Smooth muscle cell (in vitro differentiated cells): ENCODE results near the gene SPTY2D1. TPM values are rescaled to one million over a fixed set of nuclear protein-coding genes. Genes with fewer than 3 reads are reported as not detected.

ENCODE experiments used
- DNase-seq: peaks from one replicate; lab custom pipeline; 2025; ENCODE audit not compliant: unreplicated experiment; lab: John Stamatoyannopoulos, UW
- H2AFZ ChIP-seq: fragments of 200-600 bp; sonication (generic); 2 replicates; pipeline ENCODE4 v1.6.0; 2016; ENCODE audit warnings: antibody characterized with exemption, low read depth, mild to moderate bottlenecking
- H3F3A ChIP-seq: fragments of 200-600 bp; sonication (generic); 2 replicates; pipeline ENCODE4 v1.6.0; 2017; ENCODE audit warnings: antibody characterized with exemption, low read depth
- H3K27ac ChIP-seq: fragments of 200-600 bp; sonication (generic); 2 replicates; pipeline ENCODE4 v1.5.1; 2016; ENCODE audit warnings: low read depth, mild to moderate bottlenecking
- H3K27me3 ChIP-seq: fragments of 200-600 bp; sonication (generic); 2 replicates; pipeline ENCODE4 v1.6.1; 2016; ENCODE audit warnings: low read depth, mild to moderate bottlenecking
- H3K36me3 ChIP-seq: fragments of 200-600 bp; sonication (generic); 2 replicates; pipeline ENCODE4 v1.5.1; 2016; ENCODE audit warnings: low read depth
- H3K4me1 ChIP-seq: fragments of 200-600 bp; sonication (generic); 2 replicates; pipeline ENCODE4 v1.5.1; 2016; ENCODE audit warnings: low read depth
- H3K4me2 ChIP-seq: fragments of 200-600 bp; sonication (generic); 2 replicates; pipeline ENCODE4 v1.6.0; 2016; ENCODE audit warnings: mild to moderate bottlenecking
- H3K4me3 ChIP-seq: fragments of 200-600 bp; sonication (generic); 2 replicates; pipeline ENCODE4 v1.5.1; 2016; ENCODE audit warnings: mild to moderate bottlenecking
- H3K79me2 ChIP-seq: fragments of 200-600 bp; sonication (generic); 2 replicates; pipeline ENCODE4 v1.6.0; 2016; ENCODE audit warnings: low read depth, mild to moderate bottlenecking
- H3K9ac ChIP-seq: fragments of 200-600 bp; sonication (generic); 2 replicates; pipeline ENCODE4 v1.6.0; 2016; ENCODE audit warnings: low read depth
- H3K9me3 ChIP-seq: fragments of 200-600 bp; sonication (generic); replicated peaks from 2 replicates; pipeline ENCODE4 v1.5.1; 2016; ENCODE audit warnings: low read depth
- H4K20me1 ChIP-seq: fragments of 200-600 bp; sonication (generic); 2 replicates; pipeline ENCODE4 v1.6.0; 2016; ENCODE audit warnings: low read depth
- CTCF ChIP-seq: fragments of 200-600 bp; sonication (generic); IDR thresholded peaks from 2 replicates; pipeline ENCODE4 v1.5.1; 2017; ENCODE audit warnings: borderline replicate concordance, mild to moderate bottlenecking, antibody characterized with exemption; ENCODE audit not compliant: insufficient read depth, poor library complexity, severe bottlenecking
- WGBS: methylation state at CpG from one replicate; pipeline ENCODE4 v1.1.7; 2016; ENCODE audit warnings: low lambda C conversion rate; 5-methylcytosine and 5-hydroxymethylcytosine counted together
- polyA plus RNA-seq: library from polyadenylated mRNA; unstranded; fragments of >200 nt; fragmentation: Nextera tagmentation; extraction: Ambion mirVana; gene quantifications from 2 replicates; pipeline ENCODE4 v1.2.1, GENCODE V29; 2016
- total RNA-seq: library from RNA; depleted of rRNA; stranded (reverse); fragments of >200 nt; gene quantifications from 2 replicates; pipeline ENCODE4 v1.2.3, GENCODE V29; 2014

Gene SPTY2D1
- total and polyA plus RNA-seq, 2 experiments from 2014 or later: 18.8 to 42.7 TPM

- H3K27me3 ChIP-seq: no peaks in the 10 kb centered on the region
- H3K9me3 ChIP-seq: no peaks in the 10 kb centered on the region
- DNase-seq: no peak
- no peaks in the 10 kb centered on the region for H4K20me1 ChIP-seq
- no peaks in the 10 kb centered on the region for H3K79me2 ChIP-seq
- TF ChIP-seq CTCF: no peak
- no peak overlapping the region for H3K4me2 ChIP-seq
- no peaks in the 10 kb centered on the region for H3F3A ChIP-seq
- no peaks in the 10 kb centered on the region for H3K4me1 ChIP-seq
- no peak overlapping the region for H3K9ac ChIP-seq
- no peak overlapping the region for H3K27ac ChIP-seq
- no peaks in the 10 kb centered on the region for H3K36me3 ChIP-seq
- no peak overlapping the region for H2AFZ ChIP-seq
- no peak overlapping the region for H3K4me3 ChIP-seq
Measured at GRCh38 chr11:18566406-18566805, 67.7 kb downstream of the SPTY2D1 start.

- H3K4me2 ChIP-seq: no peak overlapping the region
- H3K27ac ChIP-seq: no peak overlapping the region
- H3K4me3 ChIP-seq: no peak overlapping the region
- DNase-seq: no peak
- no peak overlapping the region for H3K9ac ChIP-seq
- H3K36me3 ChIP-seq: no peaks in the 10 kb centered on the region
- no peaks in the 10 kb centered on the region for H3K9me3 ChIP-seq
- H4K20me1 ChIP-seq: no peaks in the 10 kb centered on the region
- H2AFZ ChIP-seq: no peak overlapping the region
- no peaks in the 10 kb centered on the region for H3K27me3 ChIP-seq
- no peaks in the 10 kb centered on the region for H3F3A ChIP-seq
- no peak for TF ChIP-seq CTCF
- H3K79me2 ChIP-seq: no peaks in the 10 kb centered on the region
- H3K4me1 ChIP-seq: no peaks in the 10 kb centered on the region
Measured at GRCh38 chr11:18564149-18564548, 70.0 kb downstream of the SPTY2D1 start.

GRCh38 chr11:18563090-18563730, 70.9 kb downstream of the SPTY2D1 start:
- no peak overlapping the region for H2AFZ ChIP-seq
- TF ChIP-seq CTCF: no peak
- no peaks in the 10 kb centered on the region for H3K27me3 ChIP-seq
- H3K4me3 ChIP-seq: no peak overlapping the region
- DNase-seq: no peak
- H4K20me1 ChIP-seq: no peaks in the 10 kb centered on the region
- H3K4me2 ChIP-seq: no peak overlapping the region
- H3F3A ChIP-seq: no peaks in the 10 kb centered on the region
- no peaks in the 10 kb centered on the region for H3K9me3 ChIP-seq
- H3K79me2 ChIP-seq: no peaks in the 10 kb centered on the region
- H3K9ac ChIP-seq: no peak overlapping the region
- no peak overlapping the region for H3K27ac ChIP-seq
- WGBS: 100% methylated on average over 2 of the region's 2 CpGs
- H3K36me3 ChIP-seq: no peaks in the 10 kb centered on the region
- no peaks in the 10 kb centered on the region for H3K4me1 ChIP-seq

Other genes with a start within 250 kb of the SPTY2D1 start
- 1,106 and 1,201 TPM in 2 replicates for gene LDHA, start 239.8 kb downstream of the SPTY2D1 start, total RNA-seq
- gene LDHA, start 239.8 kb downstream of the SPTY2D1 start, polyA plus RNA-seq: 2,158 and 2,272 TPM in 2 replicates
- gene LDHC, start 222.0 kb downstream of the SPTY2D1 start, total RNA-seq: 0.45 and 3.1 TPM in 2 replicates
- gene LDHC, start 222.0 kb downstream of the SPTY2D1 start, polyA plus RNA-seq: 0.83 and 1.2 TPM in 2 replicates
- not detected in 2 replicates for gene LDHAL6A, start 178.5 kb downstream of the SPTY2D1 start, total RNA-seq
- 0.06 TPM in 1 of 2 replicates, not detected in the other for gene LDHAL6A, start 178.5 kb downstream of the SPTY2D1 start, polyA plus RNA-seq
- 121 and 137 TPM in 2 replicates for gene TSG101, start 107.4 kb downstream of the SPTY2D1 start, total RNA-seq
- 113 and 114 TPM in 2 replicates for gene TSG101, start 107.4 kb downstream of the SPTY2D1 start, polyA plus RNA-seq
- 30.4 and 32.7 TPM in 2 replicates for gene UEVLD, start 45.6 kb downstream of the SPTY2D1 start, total RNA-seq
- gene UEVLD, start 45.6 kb downstream of the SPTY2D1 start, polyA plus RNA-seq: 15.1 and 16.5 TPM in 2 replicates
- 0.18 TPM in 1 of 2 replicates, not detected in the other for gene MISFA, start 34.6 kb downstream of the SPTY2D1 start, total RNA-seq
- gene MISFA, start 34.6 kb downstream of the SPTY2D1 start, polyA plus RNA-seq: 0.90 and 1.3 TPM in 2 replicates
- 1.2 and 2.0 TPM in 2 replicates for gene TMEM86A, start 64.4 kb upstream of the SPTY2D1 start, total RNA-seq
- gene TMEM86A, start 64.4 kb upstream of the SPTY2D1 start, polyA plus RNA-seq: 2.0 and 2.6 TPM in 2 replicates
- gene IGSF22, start 91.8 kb upstream of the SPTY2D1 start, total RNA-seq: 0.09 TPM in 1 of 2 replicates, not detected in the other
- gene IGSF22, start 91.8 kb upstream of the SPTY2D1 start, polyA plus RNA-seq: not detected in 2 replicates
- gene PTPN5, start 157.5 kb upstream of the SPTY2D1 start, total RNA-seq: not detected in 2 replicates
- gene PTPN5, start 157.5 kb upstream of the SPTY2D1 start, polyA plus RNA-seq: not detected in 2 replicates